ENCODE data around the gene C4orf50.

GRCh38 chr4:5943561-5943960 lies 74.7 kb downstream of the C4orf50 start:
- TF ChIP-seq ZNF384 (IDR thresholded peaks at IDR 0.05) (no peak), NFRKB (IDR thresholded peaks at IDR 0.05) (no peak), BHLHE40 (IDR thresholded peaks at IDR 0.05; ENCODE audit: borderline replicate concordance) (no peak), ARNT (IDR thresholded peaks at IDR 0.05) (no peak)
